GM19240 (cell line): ENCODE results near the gene PTCD2.

Source experiments
- DNase-seq: peaks from one replicate; pipeline ENCODE4 v3.0.0; 2011; ENCODE audit warnings: low spot score; ENCODE audit not compliant: insufficient read length

PTCD2 gene, protein sequence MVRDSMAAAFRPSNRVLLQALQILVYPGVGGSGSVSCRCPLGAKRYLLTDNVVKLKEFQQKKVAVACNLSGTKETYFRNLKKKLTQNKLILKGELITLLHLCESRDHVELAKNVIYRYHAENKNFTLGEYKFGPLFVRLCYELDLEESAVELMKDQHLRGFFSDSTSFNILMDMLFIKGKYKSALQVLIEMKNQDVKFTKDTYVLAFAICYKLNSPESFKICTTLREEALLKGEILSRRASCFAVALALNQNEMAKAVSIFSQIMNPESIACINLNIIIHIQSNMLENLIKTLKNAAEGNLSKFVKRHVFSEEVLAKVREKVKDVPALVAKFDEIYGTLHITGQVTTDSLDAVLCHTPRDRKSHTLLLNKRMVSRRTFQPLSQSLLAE

DNA sequence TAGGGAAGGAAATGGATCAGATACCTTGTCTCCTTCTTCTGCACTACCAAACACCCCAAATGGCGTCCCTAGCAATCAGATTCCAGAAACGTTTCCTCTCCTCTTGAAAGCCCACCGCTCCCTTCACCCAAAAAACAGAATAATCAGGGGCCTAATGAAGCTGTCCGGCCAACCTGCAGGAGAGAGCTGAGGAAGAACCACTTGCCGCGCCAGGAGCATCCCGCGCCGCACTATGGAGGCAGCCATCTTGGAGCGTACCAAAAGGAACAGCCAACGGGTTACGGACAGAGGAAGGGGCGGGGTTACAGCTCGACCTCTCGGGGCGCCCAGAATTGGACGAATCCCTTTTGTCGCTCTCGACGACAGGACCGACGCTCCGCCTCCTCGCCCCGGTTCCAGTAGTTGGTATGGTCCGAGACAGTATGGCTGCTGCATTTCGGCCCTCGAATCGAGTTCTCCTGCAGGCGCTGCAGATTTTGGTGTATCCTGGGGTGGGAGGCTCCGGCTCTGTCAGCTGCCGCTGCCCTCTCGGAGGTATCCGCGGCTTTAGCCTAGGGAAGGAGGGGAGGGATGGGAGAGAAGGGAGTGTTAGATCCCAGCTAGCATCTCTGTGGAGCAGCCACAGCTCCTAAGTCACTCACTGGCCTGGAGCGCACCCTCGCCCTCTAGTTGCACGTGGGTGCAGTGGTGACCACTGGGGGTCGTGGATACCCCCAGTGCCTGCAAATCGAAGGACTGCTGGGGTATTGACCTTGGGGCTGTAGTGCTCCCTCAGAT lies at the start of gene PTCD2, which contains the start of gene MRPS27:
Gene PTCD2, plus strand, starts transcription at position 398 of the 777 bp plus-strand sequence. Its CDS starts 10 bp downstream, at position 408.
Gene MRPS27, minus strand, starts transcription at position 265 of the 777 bp plus-strand sequence. Its CDS starts 19 bp downstream, at position 246.
- DNase-seq: peak; percentile 85

DNA sequence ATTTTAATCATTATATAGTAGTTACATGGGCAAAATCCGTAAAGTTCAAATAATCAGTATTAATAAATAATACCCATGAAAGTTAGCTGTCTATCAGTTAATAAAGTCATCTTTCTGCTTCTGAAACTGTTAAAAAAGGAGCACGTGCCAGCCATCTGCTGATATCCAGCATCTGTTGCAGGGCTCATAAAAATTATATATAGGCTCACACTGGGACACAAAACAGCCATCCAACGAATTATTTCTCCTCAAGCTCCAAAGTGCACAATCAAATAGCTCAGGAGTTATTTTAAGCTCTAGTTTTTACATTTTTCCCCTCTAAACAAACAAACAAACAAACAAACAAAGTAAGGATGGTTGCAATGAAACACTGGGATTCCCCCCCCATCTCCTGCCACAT lies 48.5 kb upstream of the PTCD2 start:
- DNase-seq: no peak

- DNase-seq: no peak
Measured at GRCh38 chr5:72272398-72272797, 47.8 kb upstream of the PTCD2 start.

DNA sequence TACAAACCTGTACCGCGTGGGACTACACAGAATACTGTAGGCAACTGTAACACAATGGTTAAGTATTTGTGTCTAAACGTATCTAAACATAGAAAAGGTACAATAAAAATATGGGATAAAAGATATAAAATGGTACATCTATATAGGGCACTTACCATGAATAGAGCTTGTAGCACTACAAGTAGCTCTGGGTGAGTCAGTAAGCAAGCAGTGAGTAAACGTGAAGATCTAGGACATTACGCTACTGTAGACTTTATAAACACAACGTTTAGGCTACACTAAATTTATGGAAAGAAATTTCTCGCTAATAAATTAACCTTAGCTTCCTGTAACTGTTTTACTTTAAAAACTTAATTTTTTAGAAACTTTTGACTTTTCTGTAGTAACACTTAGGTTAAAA lies 46.6 kb upstream of the PTCD2 start:
- no peak for DNase-seq

- DNase-seq: no peak
Measured at GRCh38 chr5:72276219-72276752, 43.9 kb upstream of the PTCD2 start.

GRCh38 chr5:72280581-72281069 lies 39.5 kb upstream of the PTCD2 start:
- no peak for DNase-seq

DNA sequence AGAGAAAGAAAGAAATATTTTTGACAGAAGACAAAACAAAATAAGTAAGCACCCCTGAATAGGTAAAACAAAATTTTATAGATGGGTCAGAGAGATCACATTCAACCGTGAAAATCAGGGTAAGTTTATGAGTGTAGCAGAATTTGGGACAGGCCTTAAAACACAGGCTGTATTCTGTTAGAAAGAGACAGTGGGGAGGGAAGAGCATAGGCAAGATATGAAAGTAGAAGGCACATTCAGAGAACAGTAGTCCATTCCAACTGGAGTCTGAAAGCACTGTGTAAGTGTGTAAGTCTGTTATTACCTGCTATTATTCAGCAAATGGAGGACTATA lies 38.8 kb upstream of the PTCD2 start:
- DNase-seq: no peak

DNA sequence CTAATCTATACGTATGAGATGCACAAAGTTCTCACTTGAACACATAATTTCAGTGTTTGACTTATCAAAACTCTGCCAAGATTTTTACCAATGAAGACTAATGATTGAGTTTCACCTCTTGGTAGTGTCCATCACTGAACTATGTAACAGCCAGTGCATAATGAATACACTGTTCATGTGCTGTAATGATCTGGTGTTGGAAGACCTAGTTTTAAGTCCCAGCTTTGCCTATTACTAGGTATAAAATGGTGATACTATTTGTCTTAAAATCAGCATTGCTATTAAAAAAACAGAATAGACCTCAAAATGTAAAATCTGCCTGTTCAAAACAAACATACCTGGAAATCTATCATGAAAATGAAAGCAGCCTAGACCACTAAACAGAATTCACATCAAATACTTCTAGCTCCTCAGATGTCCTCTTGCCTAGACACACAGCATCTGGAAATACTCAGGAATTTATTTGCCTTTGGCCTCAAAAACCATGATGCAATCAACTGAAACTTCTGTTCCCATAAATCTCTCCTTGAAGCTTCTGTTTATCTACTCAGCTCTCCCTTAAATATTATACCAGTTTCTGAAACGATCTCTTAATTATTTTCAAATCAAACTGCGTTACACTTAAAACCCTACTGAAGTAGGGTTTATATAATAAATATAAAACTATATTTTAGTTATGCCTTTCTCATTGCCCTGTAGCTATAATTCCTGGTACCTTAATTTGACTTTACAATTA lies 38.2 kb upstream of the PTCD2 start:
- no peak for DNase-seq

DNA sequence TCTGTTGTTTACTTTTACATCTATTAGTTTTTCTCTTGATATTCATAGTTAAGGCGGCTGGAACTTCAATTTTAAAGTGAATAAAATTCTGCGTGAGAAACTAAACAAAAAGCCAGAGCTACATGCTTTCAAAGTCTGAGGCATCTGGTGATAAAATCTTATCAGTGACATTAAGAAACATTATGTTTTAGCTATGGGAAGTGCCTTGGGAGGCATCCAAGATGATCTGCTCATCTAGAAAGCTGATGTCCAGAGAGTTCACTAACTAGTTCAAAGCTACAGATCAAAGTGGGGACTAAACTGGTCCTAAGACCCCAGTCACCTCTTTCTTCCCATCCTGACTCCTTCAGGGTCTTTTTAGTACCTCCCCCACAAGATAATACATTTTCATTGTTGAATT lies 37.3 kb upstream of the PTCD2 start:
- no peak for DNase-seq

DNA sequence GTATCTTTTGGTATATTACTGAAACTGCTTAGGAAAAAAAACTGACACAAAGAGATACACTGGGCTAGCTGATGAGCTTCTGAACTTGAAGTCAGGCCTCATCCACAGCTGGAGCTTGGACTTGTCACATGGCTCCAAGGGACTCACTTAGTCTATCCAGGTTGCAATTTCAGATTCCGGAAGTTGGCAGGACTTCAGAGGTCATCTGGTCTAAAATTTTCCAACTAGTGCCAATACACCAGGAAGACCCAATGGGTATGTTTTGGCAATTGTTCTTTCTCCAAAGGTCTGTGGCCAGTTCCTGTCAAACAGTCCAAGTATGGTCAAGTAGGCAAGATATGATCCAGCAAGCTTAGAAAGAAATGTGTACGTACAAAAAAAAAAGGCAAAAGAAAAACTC lies 36.8 kb upstream of the PTCD2 start:
- DNase-seq: no peak

GRCh38 chr5:72284559-72285423 lies 35.4 kb upstream of the PTCD2 start:
- no peak for DNase-seq

GRCh38 chr5:72285424-72285821 lies 34.8 kb upstream of the PTCD2 start:
- DNase-seq: no peak

DNA sequence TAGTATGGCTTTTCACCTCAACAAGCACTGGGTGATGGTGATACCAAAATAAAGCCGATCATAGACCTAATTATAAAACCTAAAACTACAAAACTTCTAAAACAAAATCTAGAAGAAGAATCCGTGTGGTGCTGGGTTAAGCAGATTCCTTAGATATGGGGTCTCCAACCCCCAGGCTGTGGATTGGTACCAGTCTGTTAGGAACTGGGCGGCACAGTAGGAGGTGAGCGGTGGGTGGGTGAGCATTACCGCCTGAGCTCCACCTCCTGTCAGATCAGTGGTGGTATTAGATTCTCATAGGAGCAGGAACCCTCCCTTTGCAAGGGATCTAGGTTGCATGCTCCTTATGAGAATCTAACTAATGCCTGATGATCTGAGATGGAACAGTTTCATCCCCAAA lies 33.4 kb upstream of the PTCD2 start:
- no peak for DNase-seq

DNA sequence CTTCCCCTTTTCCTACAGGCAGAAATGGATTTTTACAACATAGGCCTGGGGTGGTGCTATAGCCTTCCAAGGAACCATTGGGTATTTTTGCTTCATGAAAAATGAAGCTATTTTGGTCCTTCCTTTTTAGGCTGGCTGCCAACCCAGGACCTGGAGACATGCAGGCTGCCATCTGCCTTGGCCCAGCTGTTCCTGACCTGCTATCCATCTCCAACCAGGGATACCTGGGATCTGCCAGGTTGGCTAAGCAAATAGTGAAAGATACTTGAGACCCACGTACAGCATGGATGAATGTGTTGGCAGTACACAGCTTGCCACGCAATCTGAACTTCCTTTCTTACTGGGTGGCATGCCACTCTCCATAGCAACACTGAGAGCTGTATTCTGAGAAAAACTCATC lies 31.2 kb upstream of the PTCD2 start:
- no peak for DNase-seq

GRCh38 chr5:72290356-72291133 lies 29.6 kb upstream of the PTCD2 start:
- no peak for DNase-seq

DNA sequence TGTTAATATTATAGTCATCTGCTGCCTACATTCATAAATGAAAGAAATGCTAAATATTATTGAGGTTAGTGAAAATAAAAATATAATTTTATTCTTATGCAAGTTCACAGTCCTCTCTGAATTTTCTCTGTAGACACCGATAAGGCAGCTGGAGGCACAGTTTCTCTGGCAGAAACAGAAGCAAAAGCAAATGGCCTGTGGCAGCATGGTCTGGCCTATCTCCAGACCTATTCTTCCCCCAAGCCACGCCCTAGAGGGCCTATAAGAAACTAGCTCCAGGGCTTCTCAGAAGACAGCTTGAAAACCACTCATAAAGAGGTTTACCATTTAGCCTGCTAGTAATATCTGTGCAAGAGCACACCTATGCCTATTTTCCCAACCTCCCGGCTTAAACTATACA lies 28.6 kb upstream of the PTCD2 start:
- DNase-seq: no peak

- no peak for DNase-seq
Measured at GRCh38 chr5:72292411-72292810, 27.8 kb upstream of the PTCD2 start.

GRCh38 chr5:72293495-72294055 lies 26.6 kb upstream of the PTCD2 start:
- DNase-seq: no peak

DNA sequence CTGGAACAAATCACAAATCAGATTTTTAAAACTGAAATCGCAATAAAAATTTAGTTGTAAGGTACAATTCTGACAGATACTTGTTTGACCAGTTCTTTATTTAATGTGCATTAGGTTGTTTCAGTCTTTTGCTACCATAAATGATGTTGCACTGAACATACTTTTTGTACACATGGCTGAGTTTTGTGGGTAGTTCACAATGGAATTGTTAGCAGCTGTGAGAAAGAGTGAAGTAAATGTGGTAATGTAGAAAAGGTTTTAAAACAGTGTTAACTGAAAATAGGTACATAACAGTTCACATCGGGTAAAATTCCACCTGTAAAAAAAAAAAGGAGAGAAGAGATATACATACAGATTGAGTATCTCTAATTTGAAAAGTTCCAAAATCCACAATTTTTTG lies 25.7 kb upstream of the PTCD2 start:
- no peak for DNase-seq

GRCh38 chr5:72295539-72295938 lies 24.6 kb upstream of the PTCD2 start:
- no peak for DNase-seq
